DND-41 (cell line): ENCODE results near the gene EQTN.

Experiments
- ATAC-seq: fragments of 200-7000 bp; cut with Tn5 transposase; 3 replicates; pipeline ENCODE4 v1.9.1; 2021; ENCODE audit warnings: low read depth; ENCODE audit not compliant: insufficient read depth
- DNase-seq: peaks from one replicate; pipeline ENCODE4 v3.0.0-alpha.2; 2020
- H2AFZ ChIP-seq: 2 replicates; pipeline ENCODE4 v1.6.0; 2012; ENCODE audit warnings: low read depth, low read length
- H3K27ac ChIP-seq: 2 replicates; pipeline ENCODE4 v1.5.1; 2012; ENCODE audit warnings: low read length, inconsistent platforms
- H3K27me3 ChIP-seq: fragments of 200-600 bp; sonication (generic); 2 replicates; pipeline ENCODE4 v1.6.0; 2012; ENCODE audit warnings: low read length, mild to moderate bottlenecking, inconsistent platforms; ENCODE audit not compliant: insufficient read depth, poor library complexity
- H3K36me3 ChIP-seq: 2 replicates; pipeline ENCODE4 v1.5.1; 2012; ENCODE audit warnings: low read length, inconsistent platforms; ENCODE audit not compliant: insufficient read depth
- H3K4me1 ChIP-seq: 2 replicates; pipeline ENCODE4 v1.5.1; 2012; ENCODE audit warnings: mild to moderate bottlenecking, low read length; ENCODE audit not compliant: insufficient read depth
- H3K4me2 ChIP-seq: 2 replicates; pipeline ENCODE4 v1.6.0; 2012; ENCODE audit warnings: mild to moderate bottlenecking, moderate library complexity, low read length, inconsistent platforms; ENCODE audit not compliant: insufficient read depth
- H3K4me3 ChIP-seq, 2 experiments: fragments of 200-600 bp in 1 of 2; shearing (Covaris generic) in 1 of 2; 2 replicates each; pipeline ENCODE4 v1.5.1; 2012 to 2016; ENCODE audit warnings: inconsistent platforms in 2 of 2, low read length in 2 of 2, mild to moderate bottlenecking in 2 of 2, low read depth in 1 of 2, moderate library complexity in 1 of 2
- H3K79me2 ChIP-seq: 2 replicates; pipeline ENCODE4 v1.6.0; 2012; ENCODE audit warnings: low read length, inconsistent platforms; ENCODE audit not compliant: insufficient read depth
- H3K9ac ChIP-seq: 2 replicates; pipeline ENCODE4 v1.6.0; 2012; ENCODE audit warnings: low read depth, mild to moderate bottlenecking, inconsistent platforms, low read length, moderate library complexity
- H3K9me3 ChIP-seq: 2 replicates; pipeline ENCODE4 v1.5.1; 2012; ENCODE audit warnings: low read length, moderate library complexity, mild to moderate bottlenecking, inconsistent platforms; ENCODE audit not compliant: insufficient read depth, severe bottlenecking
- H4K20me1 ChIP-seq: 2 replicates; pipeline ENCODE4 v1.6.0; 2012; ENCODE audit warnings: low read length; ENCODE audit not compliant: insufficient read depth
- CTCF ChIP-seq: IDR thresholded peaks from 2 replicates; pipeline ENCODE4 v1.5.1; 2012; ENCODE audit warnings: borderline replicate concordance, low read length, moderate library complexity, mild to moderate bottlenecking; ENCODE audit not compliant: poor library complexity, severe bottlenecking; ENCODE audit errors: extremely low read depth
- EZH2 ChIP-seq: IDR thresholded peaks from 3 replicates; pipeline ENCODE4 v1.6.1; 2012; ENCODE audit warnings: borderline replicate concordance, low read depth, mild to moderate bottlenecking, moderate library complexity, low read length, inconsistent platforms; ENCODE audit not compliant: severe bottlenecking

Gene EQTN

GRCh38 chr9:27337833-27338526 is 41.0 kb upstream of the EQTN start:
- no peaks in the 10 kb centered on the region for H3K79me2 ChIP-seq
- DNase-seq: no peak
- H3K4me3 ChIP-seq: no peak overlapping the region
- no peak for ATAC-seq
- H3K4me2 ChIP-seq: no peak overlapping the region
- no peak overlapping the region for H3K27ac ChIP-seq
- no peaks in the 10 kb centered on the region for H4K20me1 ChIP-seq
- no peaks in the 10 kb centered on the region for H3K4me1 ChIP-seq
- no peak overlapping the region for H3K9ac ChIP-seq
- no peak overlapping the region for H2AFZ ChIP-seq
- H3K36me3 ChIP-seq: no peaks in the 10 kb centered on the region
- TF ChIP-seq EZH2 (no peak), CTCF (no peak)
- H3K9me3 ChIP-seq: no peaks in the 10 kb centered on the region
- H3K27me3 ChIP-seq: no peaks in the 10 kb centered on the region

- H3K36me3 ChIP-seq: no peaks in the 10 kb centered on the region
- no peak overlapping the region for H2AFZ ChIP-seq
- no peak overlapping the region for H3K27ac ChIP-seq
- no peak overlapping the region for H3K4me2 ChIP-seq
- no peaks in the 10 kb centered on the region for H3K4me1 ChIP-seq
- no peaks in the 10 kb centered on the region for H3K79me2 ChIP-seq
- no peaks in the 10 kb centered on the region for H3K9me3 ChIP-seq
- no peak overlapping the region for H3K9ac ChIP-seq
- TF ChIP-seq EZH2: no peak
- no peak for TF ChIP-seq CTCF
- no peak for ATAC-seq
- H4K20me1 ChIP-seq: no peaks in the 10 kb centered on the region
- no peak for DNase-seq
- H3K27me3 ChIP-seq: no peaks in the 10 kb centered on the region
- no peak overlapping the region for H3K4me3 ChIP-seq
Measured at GRCh38 chr9:27337236-27337635, 40.3 kb upstream of the EQTN start.

GRCh38 chr9:27336829-27337228 is 39.9 kb upstream of the EQTN start:
- DNase-seq: no peak
- no peaks in the 10 kb centered on the region for H3K9me3 ChIP-seq
- H2AFZ ChIP-seq: no peak overlapping the region
- no peaks in the 10 kb centered on the region for H3K4me1 ChIP-seq
- H3K4me2 ChIP-seq: no peak overlapping the region
- no peak for ATAC-seq
- H3K9ac ChIP-seq: no peak overlapping the region
- no peak for TF ChIP-seq EZH2
- no peak for TF ChIP-seq CTCF
- H3K27me3 ChIP-seq: no peaks in the 10 kb centered on the region
- no peak overlapping the region for H3K27ac ChIP-seq
- H3K79me2 ChIP-seq: no peaks in the 10 kb centered on the region
- no peaks in the 10 kb centered on the region for H4K20me1 ChIP-seq
- H3K36me3 ChIP-seq: no peaks in the 10 kb centered on the region
- H3K4me3 ChIP-seq: no peak overlapping the region

GRCh38 chr9:27336126-27336525 is 39.2 kb upstream of the EQTN start:
- Histone ChIP-seq H3K36me3 (no peaks in the 10 kb centered on the region), H3K9me3 (no peaks in the 10 kb centered on the region), H3K27me3 (no peaks in the 10 kb centered on the region), H3K4me3 (no peak overlapping the region), H3K79me2 (no peaks in the 10 kb centered on the region), H3K4me2 (no peak overlapping the region), H4K20me1 (no peaks in the 10 kb centered on the region), H3K9ac (no peak overlapping the region), H3K4me1 (no peaks in the 10 kb centered on the region), H2AFZ (no peak overlapping the region), H3K27ac (no peak overlapping the region)
- ATAC-seq: no peak
- DNase-seq: no peak
- no peak for TF ChIP-seq EZH2
- TF ChIP-seq CTCF: no peak
